ENCODE results near the gene IMPA2.
"Not testable (repeated sequence)": the region's sequence is repeated elsewhere in the genome, so short reads cannot be mapped to it uniquely, and the experiment has no call there.

Gene IMPA2

GRCh38 chr18:12031181-12031580 is 49.9 kb downstream of the IMPA2 start:
- no peak for DNase-seq

GRCh38 chr18:12031846-12032245 is 50.5 kb downstream of the IMPA2 start:
- no peak for DNase-seq

GRCh38 chr18:12032786-12033642 is 51.7 kb downstream of the IMPA2 start:
- no peak for DNase-seq

- no peak for DNase-seq
Measured at GRCh38 chr18:12033643-12034025, 52.3 kb downstream of the IMPA2 start.

GRCh38 chr18:12034241-12035100 is 53.2 kb downstream of the IMPA2 start:
- no peak for DNase-seq

GRCh38 chr18:12035481-12035880 is 54.2 kb downstream of the IMPA2 start:
- DNase-seq = no peak

GRCh38 chr18:12036201-12036751 is 55.0 kb downstream of the IMPA2 start:
- no peak for DNase-seq

- peak; percentile 61 for DNase-seq
Measured at GRCh38 chr18:12038082-12038638, 56.9 kb downstream of the IMPA2 start.

- DNase-seq = peak; percentile 89
Measured at GRCh38 chr18:12038639-12039539, 57.6 kb downstream of the IMPA2 start.

- DNase-seq = not testable (repeated sequence)
Measured at GRCh38 chr18:12039540-12039930, 58.2 kb downstream of the IMPA2 start.

- no peak for DNase-seq
Measured at GRCh38 chr18:12041561-12041960, 60.3 kb downstream of the IMPA2 start.

GRCh38 chr18:12043811-12044210 is 62.5 kb downstream of the IMPA2 start:
- DNase-seq = no peak

- no peak for DNase-seq
Measured at GRCh38 chr18:12044591-12044990, 63.3 kb downstream of the IMPA2 start.

GRCh38 chr18:12046046-12046750 is 64.9 kb downstream of the IMPA2 start:
- no peak for DNase-seq

GRCh38 chr18:12046751-12047335 is 65.5 kb downstream of the IMPA2 start:
- DNase-seq = no peak

- DNase-seq = no peak
Measured at GRCh38 chr18:12048010-12048826, 66.9 kb downstream of the IMPA2 start.

GRCh38 chr18:12048827-12049175 is 67.5 kb downstream of the IMPA2 start:
- no peak for DNase-seq

- DNase-seq = no peak
Measured at GRCh38 chr18:12049978-12050811, 68.9 kb downstream of the IMPA2 start.

- DNase-seq = no peak
Measured at GRCh38 chr18:12052866-12053265, 71.6 kb downstream of the IMPA2 start.
